Measurements from ENCODE around the gene CBLIF.

DNA sequence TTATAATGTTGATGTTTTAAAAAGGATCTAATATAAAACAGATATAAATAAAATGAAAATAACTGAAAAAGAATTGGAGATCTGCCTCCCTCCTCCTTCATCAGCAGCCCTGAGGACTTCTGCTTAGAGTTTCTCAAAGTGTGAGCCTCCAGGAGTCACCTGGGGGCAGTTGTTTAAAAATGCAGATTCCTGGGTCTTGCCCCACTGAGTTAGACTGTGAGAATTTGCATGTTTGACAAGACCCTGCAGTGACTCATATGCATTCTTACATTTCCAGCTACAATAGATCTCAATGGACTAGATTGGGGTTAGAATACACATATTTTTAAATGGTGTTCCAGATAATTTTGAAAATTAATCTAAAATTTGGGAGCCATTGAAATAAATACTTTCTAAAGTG lies 32.5 kb upstream of the CBLIF start:
- TF ChIP-seq POLR2AphosphoS5 (IDR thresholded peaks at IDR 0.05; ENCODE audit: low read depth, low read length) (no peak), TAF1 (IDR thresholded peaks at IDR 0.05; ENCODE audit: borderline replicate concordance, insufficient read depth, low read length) (no peak), SIN3A (IDR thresholded peaks at IDR 0.05; ENCODE audit: borderline replicate concordance, insufficient read depth, low read length) (no peak)
- TF ChIP-seq, protein P1, sequence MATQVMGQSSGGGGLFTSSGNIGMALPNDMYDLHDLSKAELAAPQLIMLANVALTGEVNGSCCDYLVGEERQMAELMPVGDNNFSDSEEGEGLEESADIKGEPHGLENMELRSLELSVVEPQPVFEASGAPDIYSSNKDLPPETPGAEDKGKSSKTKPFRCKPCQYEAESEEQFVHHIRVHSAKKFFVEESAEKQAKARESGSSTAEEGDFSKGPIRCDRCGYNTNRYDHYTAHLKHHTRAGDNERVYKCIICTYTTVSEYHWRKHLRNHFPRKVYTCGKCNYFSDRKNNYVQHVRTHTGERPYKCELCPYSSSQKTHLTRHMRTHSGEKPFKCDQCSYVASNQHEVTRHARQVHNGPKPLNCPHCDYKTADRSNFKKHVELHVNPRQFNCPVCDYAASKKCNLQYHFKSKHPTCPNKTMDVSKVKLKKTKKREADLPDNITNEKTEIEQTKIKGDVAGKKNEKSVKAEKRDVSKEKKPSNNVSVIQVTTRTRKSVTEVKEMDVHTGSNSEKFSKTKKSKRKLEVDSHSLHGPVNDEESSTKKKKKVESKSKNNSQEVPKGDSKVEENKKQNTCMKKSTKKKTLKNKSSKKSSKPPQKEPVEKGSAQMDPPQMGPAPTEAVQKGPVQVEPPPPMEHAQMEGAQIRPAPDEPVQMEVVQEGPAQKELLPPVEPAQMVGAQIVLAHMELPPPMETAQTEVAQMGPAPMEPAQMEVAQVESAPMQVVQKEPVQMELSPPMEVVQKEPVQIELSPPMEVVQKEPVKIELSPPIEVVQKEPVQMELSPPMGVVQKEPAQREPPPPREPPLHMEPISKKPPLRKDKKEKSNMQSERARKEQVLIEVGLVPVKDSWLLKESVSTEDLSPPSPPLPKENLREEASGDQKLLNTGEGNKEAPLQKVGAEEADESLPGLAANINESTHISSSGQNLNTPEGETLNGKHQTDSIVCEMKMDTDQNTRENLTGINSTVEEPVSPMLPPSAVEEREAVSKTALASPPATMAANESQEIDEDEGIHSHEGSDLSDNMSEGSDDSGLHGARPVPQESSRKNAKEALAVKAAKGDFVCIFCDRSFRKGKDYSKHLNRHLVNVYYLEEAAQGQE (IDR thresholded peaks at IDR 0.05; ENCODE audit: insufficient read depth in 1 of 2, low read depth in 2 of 2, low read length in 2 of 2), result no peak
